GM06990 (cell line): ENCODE data around the gene IFTAP.

Experiments used
- DNase-seq: peaks from one replicate; pipeline ENCODE4 v3.0.0-alpha.2; 2011; ENCODE audit not compliant: insufficient read length; ENCODE audit errors: extremely low read depth
- H3K27me3 ChIP-seq: replicated peaks from 2 replicates; pipeline ENCODE4 v1.6.0; 2011; ENCODE audit warnings: low read length; ENCODE audit not compliant: control insufficient read depth, insufficient read depth
- H3K36me3 ChIP-seq: 2 replicates; pipeline ENCODE4 v1.5.1; 2011; ENCODE audit warnings: low read length; ENCODE audit not compliant: control insufficient read depth, insufficient read depth
- H3K4me3 ChIP-seq: replicated peaks from 2 replicates; pipeline ENCODE4 v1.5.1; 2011; ENCODE audit warnings: low read depth, mild to moderate bottlenecking, control low read depth, low read length
- CTCF ChIP-seq: IDR thresholded peaks from 2 replicates; pipeline ENCODE4 v1.5.1; 2011; ENCODE audit warnings: low read length, control low read depth, mild to moderate bottlenecking, inconsistent platforms; ENCODE audit not compliant: insufficient read depth, poor library complexity, severe bottlenecking

IFTAP gene

GRCh38 chr11:36620246-36620645, 25.9 kb downstream of the IFTAP start:
- no peak for DNase-seq
- H3K27me3 ChIP-seq = no peaks in the 10 kb centered on the region
- H3K36me3 ChIP-seq = no peaks in the 10 kb centered on the region
- no peak for TF ChIP-seq CTCF
- no peak overlapping the region for H3K4me3 ChIP-seq

GRCh38 chr11:36622431-36623136, 28.3 kb downstream of the IFTAP start:
- no peaks in the 10 kb centered on the region for H3K36me3 ChIP-seq
- H3K27me3 ChIP-seq = no peaks in the 10 kb centered on the region
- H3K4me3 ChIP-seq = no peak overlapping the region
- no peak for DNase-seq
- peak; percentile 45 for TF ChIP-seq CTCF

GRCh38 chr11:36623494-36623893, 29.2 kb downstream of the IFTAP start:
- Histone ChIP-seq H3K36me3 (no peaks in the 10 kb centered on the region), H3K27me3 (no peaks in the 10 kb centered on the region), H3K4me3 (no peak overlapping the region)
- DNase-seq = no peak
- TF ChIP-seq CTCF = no peak

- no peaks in the 10 kb centered on the region for H3K36me3 ChIP-seq
- H3K4me3 ChIP-seq = no peak overlapping the region
- no peak for TF ChIP-seq CTCF
- DNase-seq = no peak
- H3K27me3 ChIP-seq = no peaks in the 10 kb centered on the region
Observed at GRCh38 chr11:36627006-36627405, 32.7 kb downstream of the IFTAP start.

- Histone ChIP-seq H3K36me3 (no peaks in the 10 kb centered on the region), H3K4me3 (no peak overlapping the region), H3K27me3 (no peaks in the 10 kb centered on the region)
- no peak for DNase-seq
- no peak for TF ChIP-seq CTCF
Observed at GRCh38 chr11:36627471-36627870, 33.2 kb downstream of the IFTAP start.

GRCh38 chr11:36628141-36628540, 33.8 kb downstream of the IFTAP start:
- H3K4me3 ChIP-seq = no peak overlapping the region
- H3K27me3 ChIP-seq = no peaks in the 10 kb centered on the region
- TF ChIP-seq CTCF = no peak
- DNase-seq = no peak
- no peaks in the 10 kb centered on the region for H3K36me3 ChIP-seq
